ENCODE data around the gene GDPD1.
"Not testable (repeated sequence)": the region's sequence is repeated elsewhere in the genome, so short reads cannot be mapped to it uniquely, and the experiment has no call there.

- TF ChIP-seq JUN (IDR thresholded peaks at IDR 0.05; ENCODE audit: borderline replicate concordance, insufficient read depth, insufficient read length, low read depth); POLR2AphosphoS5 (IDR thresholded peaks at IDR 0.05; ENCODE audit: insufficient read depth, low read depth, low read length): not testable (repeated sequence)
These were observed 8.3 kb downstream of the GDPD1 start for GRCh38 chr17:59228588-59228987.

Data from endothelial cell of umbilical vein (primary cell).